Caco-2 (cell line): ENCODE measurements around the gene ENOX1. TPM values are rescaled to one million over a fixed set of nuclear protein-coding genes. Genes with fewer than 3 reads are reported as not detected.

ENCODE experiments used
- BruUV-seq: library from RNA; stranded (reverse); fragments of 400-500 nt; replicated peaks from 2 replicates; lab custom pipeline; 2021; lab: Mats Ljungman, UMichigan
- CTCF ChIA-PET: fragments of 300-600 bp; sonication (Branson Sonifier 250); formaldehyde crosslinking; loops from one replicate; lab custom pipeline; 2022; ENCODE audit warnings: antibody characterized with exemption; lab: Charles Lee
- POLR2A ChIA-PET: fragments of 300-600 bp; sonication (Branson Sonifier 250); formaldehyde crosslinking; loops from one replicate; lab custom pipeline; 2022; ENCODE audit warnings: antibody characterized with exemption; lab: Charles Lee
- DNase-seq, 2 experiments: peaks; one replicate each; pipeline versions ENCODE4 v3.0.0 to v3.0.0-alpha.2; 2020 to 2022
- H3K27me3 ChIP-seq: replicated peaks from 2 replicates; pipeline ENCODE4 v1.6.0; 2011; ENCODE audit warnings: low read length; ENCODE audit not compliant: control insufficient read depth, insufficient read depth
- H3K36me3 ChIP-seq: 2 replicates; pipeline ENCODE4 v1.5.1; 2011; ENCODE audit warnings: low read length; ENCODE audit not compliant: control insufficient read depth, insufficient read depth
- H3K4me1 ChIP-seq: fragments of 250-450 bp; sonication (Bioruptor Pico); 2 replicates; pipeline ENCODE4 v1.5.1; 2020; ENCODE audit warnings: mild to moderate bottlenecking
- H3K4me3 ChIP-seq: 2 replicates; pipeline ENCODE4 v1.5.1; 2011; ENCODE audit warnings: low read depth, mild to moderate bottlenecking, control low read depth, low read length
- H3K9me3 ChIP-seq: fragments of 250-450 bp; sonication (Bioruptor Pico); 2 replicates; pipeline ENCODE4 v1.5.1; 2020; ENCODE audit warnings: mild to moderate bottlenecking, moderate library complexity
- H3K27ac Mint-ChIP-seq: one replicate; pipeline ENCODE4 v1.8.0; 2022; ENCODE audit warnings: mixed read lengths; ENCODE audit not compliant: unreplicated experiment
- H3K27me3 Mint-ChIP-seq: one replicate; pipeline ENCODE4 v1.8.0; 2022; ENCODE audit warnings: mixed read lengths; ENCODE audit not compliant: insufficient read depth, unreplicated experiment
- H3K36me3 Mint-ChIP-seq: one replicate; pipeline ENCODE4 v1.8.0; 2022; ENCODE audit warnings: mild to moderate bottlenecking, mixed read lengths; ENCODE audit not compliant: insufficient read depth, unreplicated experiment
- H3K4me1 Mint-ChIP-seq: one replicate; pipeline ENCODE4 v1.8.0; 2022; ENCODE audit warnings: low read depth, mixed read lengths; ENCODE audit not compliant: unreplicated experiment
- H3K4me3 Mint-ChIP-seq: one replicate; pipeline ENCODE4 v1.8.0; 2022; ENCODE audit warnings: mild to moderate bottlenecking, moderate library complexity, mixed read lengths; ENCODE audit not compliant: unreplicated experiment
- H3K9me3 Mint-ChIP-seq: one replicate; pipeline ENCODE4 v1.8.0; 2022; ENCODE audit warnings: mixed read lengths; ENCODE audit not compliant: unreplicated experiment
- CTCF ChIP-seq, 2 experiments: fragments of 200-600 bp in 1 of 2; IDR thresholded peaks; 1 replicate in 1 of 2; 2 replicates in 1 of 2; pipeline versions ENCODE4 v1.5.1 to v1.8.0; 2011 to 2022; ENCODE audit warnings: antibody characterized with exemption in 1 of 2, control low read depth in 1 of 2, inconsistent platforms in 1 of 2, low read depth in 1 of 2, low read length in 1 of 2, mild to moderate bottlenecking in 1 of 2, moderate library complexity in 1 of 2; ENCODE audit not compliant: insufficient read depth in 1 of 2, severe bottlenecking in 1 of 2, unreplicated experiment in 1 of 2
- intact Hi-C: fragments of 100-400 bp; cut with micrococcal nuclease; formaldehyde crosslinking; loops from one replicate; pipeline ENCODE4 v1.10.0; 2022; ENCODE audit not compliant: unreplicated experiment
- total RNA-seq: library from RNA; stranded (reverse); gene quantifications from 2 replicates; pipeline ENCODE4 v1.2.3, GENCODE V29; 2022

The ENOX1 gene
- total RNA-seq, 1 experiment from 2014 or later: 9.1 TPM

DNA sequence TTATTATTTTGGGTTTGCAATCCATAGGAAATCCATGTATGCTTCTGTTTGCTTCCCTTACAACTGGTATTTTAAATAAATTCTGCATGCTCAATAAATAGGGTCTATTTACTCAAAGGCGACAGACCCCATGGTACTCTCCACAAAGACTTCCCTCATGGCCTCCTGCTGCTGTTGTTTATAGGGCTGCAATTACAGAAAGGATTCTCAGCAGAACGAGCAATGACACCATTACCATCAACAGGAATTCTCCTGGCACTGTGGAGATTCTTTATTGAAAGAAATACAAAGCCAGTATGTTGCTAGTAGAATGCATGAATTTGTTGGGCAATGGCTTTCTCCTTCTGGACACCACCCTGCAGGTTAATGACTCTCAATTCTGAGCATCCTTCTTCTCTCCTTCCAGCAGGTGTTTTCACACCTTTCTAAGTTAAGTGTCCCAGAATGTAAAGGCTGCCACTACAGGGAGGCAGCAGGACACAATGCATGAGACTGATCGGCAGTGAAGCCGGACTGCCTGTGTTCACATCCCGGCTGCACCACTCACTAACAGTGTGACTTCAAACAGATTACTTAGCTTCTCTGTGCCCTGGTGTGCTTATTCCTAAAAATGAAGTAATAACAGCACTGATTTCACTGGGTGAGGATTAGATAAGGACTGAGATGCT is 403.1 kb downstream of the ENOX1 start:
- H3K9me3 Mint-ChIP-seq: peaks cover 15% of the 10 kb centered on the region
- intact Hi-C loops: no loop called here
- Histone ChIP-seq H3K27me3 (no peaks in the 10 kb centered on the region), H3K4me3 (no peak overlapping the region), H3K9me3 (peaks cover 10% of the 10 kb centered on the region; the same call in 1 of the 2 replicates), H3K36me3 (no peaks in the 10 kb centered on the region), H3K4me1 (peaks cover 21% of the 10 kb centered on the region)
- H3K27ac Mint-ChIP-seq: no peak overlapping the region
- POLR2A ChIA-PET: no interaction called here
- no peak for TF ChIP-seq CTCF (IDR thresholded peaks at IDR 0.05; ENCODE audit: insufficient read depth in 1 of 2, low read depth in 1 of 2, low read length in 1 of 2, severe bottlenecking in 1 of 2, unreplicated experiment in 1 of 2)
- H3K27me3 Mint-ChIP-seq: no peaks in the 10 kb centered on the region
- H3K36me3 Mint-ChIP-seq: peaks cover 10% of the 10 kb centered on the region
- DNase-seq: no peak
- CTCF ChIA-PET: no interaction called here
- peaks cover 17% of the 10 kb centered on the region for H3K4me1 Mint-ChIP-seq
- H3K4me3 Mint-ChIP-seq: no peak overlapping the region
- BruUV-seq: no TSS peak

GRCh38 chr13:43379738-43380137 is 407.0 kb downstream of the ENOX1 start:
- no peaks in the 10 kb centered on the region for H3K36me3 ChIP-seq
- H3K27me3 Mint-ChIP-seq: no peaks in the 10 kb centered on the region
- no peak overlapping the region for H3K4me3 ChIP-seq
- DNase-seq: no peak
- H3K36me3 Mint-ChIP-seq: peaks cover 5% of the 10 kb centered on the region
- CTCF ChIA-PET: no interaction called here
- H3K27ac Mint-ChIP-seq: no peak overlapping the region
- H3K9me3 ChIP-seq: peaks cover 10% of the 10 kb centered on the region; the same call in 1 of the 2 replicates
- intact Hi-C loops: no loop called here
- POLR2A ChIA-PET: no interaction called here
- no peak overlapping the region for H3K4me3 Mint-ChIP-seq
- H3K9me3 Mint-ChIP-seq: peaks cover 19% of the 10 kb centered on the region
- TF ChIP-seq CTCF (IDR thresholded peaks at IDR 0.05; ENCODE audit: insufficient read depth in 1 of 2, low read depth in 1 of 2, low read length in 1 of 2, severe bottlenecking in 1 of 2, unreplicated experiment in 1 of 2): no peak
- H3K4me1 ChIP-seq: no peaks in the 10 kb centered on the region
- no peaks in the 10 kb centered on the region for H3K27me3 ChIP-seq
- no TSS peak for BruUV-seq
- H3K4me1 Mint-ChIP-seq: no peaks in the 10 kb centered on the region

DNA sequence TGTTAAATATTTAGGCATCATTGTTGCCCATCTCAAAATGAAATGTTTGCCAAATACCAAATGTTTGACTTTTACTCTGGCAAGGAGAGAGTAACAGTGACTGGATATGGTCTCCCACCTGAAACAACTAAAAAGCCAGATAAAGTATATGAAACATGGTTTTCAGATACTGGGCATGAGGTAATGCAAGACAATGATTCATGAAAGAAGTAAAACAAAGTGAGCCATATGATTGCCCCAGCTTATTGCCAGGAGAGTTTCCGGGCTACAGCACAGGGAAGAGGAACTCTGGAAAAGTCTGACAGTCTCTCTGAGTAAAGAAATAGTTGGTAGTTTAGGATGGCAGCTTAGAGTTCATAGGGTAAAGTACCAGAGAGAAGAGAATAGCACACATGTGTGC is 408.8 kb downstream of the ENOX1 start:
- peaks cover 19% of the 10 kb centered on the region for H3K9me3 Mint-ChIP-seq
- BruUV-seq: no TSS peak

More for the DNA sequence above, 408.8 kb downstream of the ENOX1 start:
- intact Hi-C loops: no loop called here
- no peaks in the 10 kb centered on the region for H3K36me3 ChIP-seq
- H3K4me3 Mint-ChIP-seq: no peak overlapping the region
- no peak for TF ChIP-seq CTCF (IDR thresholded peaks at IDR 0.05; ENCODE audit: insufficient read depth in 1 of 2, low read depth in 1 of 2, low read length in 1 of 2, severe bottlenecking in 1 of 2, unreplicated experiment in 1 of 2)
- no peak overlapping the region for H3K4me3 ChIP-seq
- no peaks in the 10 kb centered on the region for H3K4me1 ChIP-seq
- DNase-seq: no peak
- no peaks in the 10 kb centered on the region for H3K4me1 Mint-ChIP-seq
- CTCF ChIA-PET: no interaction called here
- no peaks in the 10 kb centered on the region for H3K27me3 ChIP-seq
- peaks cover 10% of the 10 kb centered on the region; the same call in 1 of the 2 replicates for H3K9me3 ChIP-seq
- peaks cover 5% of the 10 kb centered on the region for H3K36me3 Mint-ChIP-seq
- H3K27ac Mint-ChIP-seq: no peak overlapping the region
- no peaks in the 10 kb centered on the region for H3K27me3 Mint-ChIP-seq
- POLR2A ChIA-PET: no interaction called here
